Gastrocnemius medialis (tissue), 4 donors: ENCODE data around the gene MTFMT. TPM values are rescaled to one million over a fixed set of nuclear protein-coding genes. Genes with fewer than 3 reads are reported as not detected.

Source experiments
- ATAC-seq, 2 donors: fragments of 150-250 bp; one replicate each; pipeline ENCODE4 v1.9.1; 2016
- DNase-seq, 2 donors: peaks; one replicate each; pipeline ENCODE4 v3.0.0-alpha.2; 2019
- H3K27ac ChIP-seq, 4 donors: fragments of 200-600 bp; sonication (generic); 1 replicate in 1 of 4; 2 replicates in 3 of 4; pipeline ENCODE4 v1.5.1; 2016 to 2018; ENCODE audit warnings: mild to moderate bottlenecking in 2 of 4, moderate library complexity in 1 of 4
- H3K27me3 ChIP-seq, 3 donors: fragments of 200-600 bp; sonication (generic) in 2 of 3; 1 replicate in 1 of 3; 2 replicates in 2 of 3; pipeline versions ENCODE4 v1.5.1 to v1.6.0; 2016 to 2019; ENCODE audit warnings: mild to moderate bottlenecking in 1 of 3, moderate library complexity in 1 of 3
- H3K36me3 ChIP-seq, 2 donors: fragments of 200-600 bp; sonication (generic) in 1 of 2; one replicate each; pipeline ENCODE4 v1.5.1; 2017 to 2018
- H3K4me1 ChIP-seq, 2 donors: fragments of 200-600 bp; sonication (generic) in 1 of 2; one replicate each; pipeline ENCODE4 v1.5.1; 2016 to 2017; ENCODE audit warnings: mild to moderate bottlenecking in 2 of 2
- H3K4me3 ChIP-seq, 4 donors: fragments of 200-600 bp; sonication (generic) in 3 of 4; 1 replicate in 1 of 4; 2 replicates in 3 of 4; pipeline ENCODE4 v1.5.1; 2016 to 2019; ENCODE audit warnings: mild to moderate bottlenecking in 2 of 4
- H3K9me3 ChIP-seq, 3 donors: fragments of 200-600 bp; sonication (generic) in 2 of 3; 1 replicate in 1 of 3; 2 replicates in 2 of 3; pipeline ENCODE4 v1.5.1; 2016 to 2019
- CTCF ChIP-seq, 5 experiments: fragments of 450-650 bp in 3 of 5; fragments of 200-600 bp in 2 of 5; sonication (generic) in 2 of 5; IDR thresholded peaks in 4 of 5; conservative IDR thresholded peaks in 1 of 5; 1 replicate in 4 of 5; 2 replicates in 1 of 5; pipeline ENCODE4 v1.5.1; 2016 to 2019; ENCODE audit warnings: antibody characterized with exemption in 5 of 5, mild to moderate bottlenecking in 3 of 5, moderate library complexity in 3 of 5
- POLR2A ChIP-seq, 2 donors: fragments of 450-650 bp; IDR thresholded peaks; one replicate each; pipeline ENCODE4 v1.6.1; 2017; ENCODE audit warnings: antibody characterized with exemption in 2 of 2, mild to moderate bottlenecking in 2 of 2, moderate library complexity in 2 of 2
- in situ Hi-C, 4 donors: fragments of 200-750 bp; cut with MboI; loops; one replicate each; pipeline versions ENCODE4 v1.15.0 to v1.8.0; 2017; ENCODE audit warnings: low sequenced_read_pairs in 4 of 4
- intact Hi-C: fragments of 100-400 bp; cut with DNase I; formaldehyde crosslinking; loops from one replicate; pipeline ENCODE4 v1.15.1; 2023; ENCODE audit warnings: low total_unique reads
- total RNA-seq, 4 donors: library from RNA; depleted of rRNA; stranded (reverse); fragments of >200 nt; gene quantifications; one replicate each; pipeline versions ENCODE4 v1.1.0 to v1.2.3, GENCODE V29; 2016

The MTFMT gene
- total RNA-seq, 4 donors from 2014 or later = 17.3 to 34.0 (median 27.9) TPM

- intact Hi-C loops = no loop called here
- Histone ChIP-seq H3K27ac (peak overlapping the region; percentile 54 to 78 (median 70)), H3K36me3 (no peaks in the 10 kb centered on the region), H3K9me3 (no peaks in the 10 kb centered on the region), H3K4me3 (no peak overlapping the region), H3K27me3 (no peaks in the 10 kb centered on the region), H3K4me1 (peaks cover 44 to 53% of the 10 kb centered on the region in 2 donors)
- ATAC-seq = no peak
- in situ Hi-C loops = no loop called here
- TF ChIP-seq CTCF (IDR thresholded peaks at IDR 0.05 in 4 of 5, conservative IDR thresholded peaks at IDR 0.05 in 1 of 5) (no peak), POLR2A (IDR thresholded peaks at IDR 0.05) (no peak)
- no peak for DNase-seq
Measured at GRCh38 chr15:65072617-65073016, 43.2 kb upstream of the MTFMT start.

- Histone ChIP-seq H3K27ac (peak overlapping the region; percentile 54 to 78 (median 70)), H3K27me3 (peaks cover 0 to 2% (median 0%) of the 10 kb centered on the region in 3 donors), H3K4me3 (no peak overlapping the region), H3K4me1 (peaks cover 44 to 52% of the 10 kb centered on the region in 2 donors), H3K9me3 (no peaks in the 10 kb centered on the region), H3K36me3 (no peaks in the 10 kb centered on the region)
- DNase-seq = no peak
- in situ Hi-C loops = no loop called here
- intact Hi-C loops = no loop called here
- TF ChIP-seq CTCF (IDR thresholded peaks at IDR 0.05 in 4 of 5, conservative IDR thresholded peaks at IDR 0.05 in 1 of 5) (no peak), POLR2A (IDR thresholded peaks at IDR 0.05) (no peak)
- ATAC-seq = no peak
Measured at GRCh38 chr15:65072027-65072426, 42.6 kb upstream of the MTFMT start.

GRCh38 chr15:65071381-65071811 is 42.0 kb upstream of the MTFMT start:
- Histone ChIP-seq H3K4me1 (peaks cover 44 to 46% of the 10 kb centered on the region in 2 donors), H3K36me3 (no peaks in the 10 kb centered on the region), H3K9me3 (no peaks in the 10 kb centered on the region), H3K27ac (peak overlapping the region; percentile 54 to 78 (median 70)), H3K27me3 (peaks cover 0 to 2% (median 0%) of the 10 kb centered on the region in 3 donors), H3K4me3 (no peak overlapping the region)
- in situ Hi-C loops (no loop called here), intact Hi-C loops (no loop called here)
- peak in 1 of 2 donors; percentile 21 for ATAC-seq
- no peak for TF ChIP-seq POLR2A (IDR thresholded peaks at IDR 0.05)
- no peak for TF ChIP-seq CTCF (IDR thresholded peaks at IDR 0.05 in 4 of 5, conservative IDR thresholded peaks at IDR 0.05 in 1 of 5)
- no peak for DNase-seq

GRCh38 chr15:65069779-65070546 is 40.5 kb upstream of the MTFMT start:
- H3K4me3 ChIP-seq = no peak overlapping the region
- no peaks in the 10 kb centered on the region for H3K36me3 ChIP-seq
- DNase-seq (no peak), ATAC-seq (peak; percentile 49)
- H3K27ac ChIP-seq = peak overlapping the region; percentile 54 to 78 (median 70)
- in situ Hi-C loops = no loop called here
- intact Hi-C loops = no loop called here
- H3K4me1 ChIP-seq = peaks cover 38 to 42% of the 10 kb centered on the region in 2 donors
- no peak for TF ChIP-seq POLR2A (IDR thresholded peaks at IDR 0.05)
- no peak for TF ChIP-seq CTCF (IDR thresholded peaks at IDR 0.05 in 4 of 5, conservative IDR thresholded peaks at IDR 0.05 in 1 of 5)
- H3K9me3 ChIP-seq = no peaks in the 10 kb centered on the region
- H3K27me3 ChIP-seq = peaks cover 0 to 2% (median 0%) of the 10 kb centered on the region in 3 donors
